NCI-H345 (cell line): Measurements from ENCODE around the gene UBE2G1.

Experiments used
- DNase-seq: peaks from one replicate; lab custom pipeline; 2025; lab: John Stamatoyannopoulos, UW

The UBE2G1 gene

DNA sequence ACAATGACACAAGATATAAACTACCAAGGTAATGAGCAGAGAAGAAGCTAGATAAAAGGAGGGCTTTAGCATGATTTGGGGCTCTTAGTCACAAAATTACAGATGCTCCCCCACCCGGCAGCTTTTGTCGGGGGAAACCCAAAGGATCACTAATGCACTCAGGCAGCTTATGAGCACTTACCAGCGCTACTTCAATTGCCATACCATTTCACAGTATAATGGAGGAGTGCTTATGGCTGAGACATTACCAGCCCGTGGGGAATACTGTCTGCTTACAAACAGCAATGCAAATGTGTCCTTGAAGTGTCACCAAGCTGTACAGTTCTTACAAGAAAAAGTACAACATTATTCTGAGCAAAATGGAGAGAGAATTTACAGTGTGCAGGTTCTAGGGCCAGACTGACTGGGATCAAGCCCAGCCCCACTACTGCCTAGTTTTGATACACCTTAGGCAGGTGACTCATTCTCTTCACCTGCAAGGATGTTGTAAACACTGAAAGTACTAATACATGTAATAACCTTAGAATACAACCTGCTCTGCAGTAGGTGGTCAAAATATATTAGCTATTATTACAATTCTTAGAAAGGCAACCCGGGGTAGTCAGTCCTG lies 119.0 kb downstream of the UBE2G1 start:
- DNase-seq, result peak; percentile 9

DNA sequence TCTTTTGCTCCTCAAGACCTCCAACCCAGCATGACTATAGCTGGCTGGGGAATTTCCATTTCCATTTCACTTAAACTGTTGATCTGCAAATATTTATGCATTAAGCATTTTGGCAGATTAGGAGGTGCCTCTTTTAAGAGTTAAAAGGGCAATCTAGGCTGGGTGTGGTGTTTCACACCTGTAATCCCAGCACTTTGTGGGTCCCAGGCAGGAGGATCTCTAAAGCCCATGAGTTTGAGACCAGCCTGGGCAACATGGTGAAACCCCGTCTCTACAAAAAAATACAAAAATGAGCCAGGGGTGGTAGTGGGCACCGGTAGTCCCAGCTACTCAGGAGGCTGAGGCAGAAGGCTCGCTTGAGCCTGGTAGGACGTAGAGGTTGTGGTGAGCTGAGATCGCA lies 119.8 kb downstream of the UBE2G1 start:
- DNase-seq, result no peak

DNA sequence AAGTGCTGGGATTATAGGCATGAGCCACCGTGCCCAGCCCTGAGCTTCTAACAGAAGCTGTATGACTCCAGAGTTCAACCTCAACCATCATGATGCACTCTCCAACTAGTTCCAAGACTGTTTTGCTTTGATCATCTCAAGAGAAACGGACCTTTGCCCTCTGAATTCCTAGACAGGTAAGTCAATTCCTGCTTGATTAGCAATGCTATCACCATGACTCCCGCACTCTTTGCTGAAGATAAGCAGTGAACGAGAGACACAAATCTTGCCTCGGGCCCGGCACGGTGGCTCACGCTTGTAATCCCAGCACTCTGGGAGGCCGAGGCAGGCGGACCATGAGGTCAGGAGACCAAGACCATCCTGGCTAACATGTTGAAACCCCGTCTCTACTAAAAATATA lies 124.9 kb downstream of the UBE2G1 start:
- no peak for DNase-seq

DNA sequence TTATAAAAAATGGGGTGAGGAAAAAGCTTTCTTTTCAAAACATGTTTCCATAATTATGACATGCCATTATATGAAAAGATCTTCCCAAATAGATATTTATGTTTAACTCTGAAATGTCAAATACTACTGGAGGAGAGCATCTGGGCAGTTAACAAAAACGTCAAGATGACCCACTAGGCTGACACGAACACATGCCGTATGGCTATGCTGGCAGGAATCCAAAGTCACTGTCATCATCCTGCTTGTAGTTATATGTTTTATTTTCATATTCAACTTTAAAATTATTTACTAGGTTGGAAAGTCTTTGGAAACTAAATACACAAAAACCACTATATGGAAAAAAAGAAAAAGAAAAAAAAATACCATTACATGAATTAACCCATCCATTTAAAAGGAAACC lies 130.0 kb downstream of the UBE2G1 start:
- no peak for DNase-seq

DNA sequence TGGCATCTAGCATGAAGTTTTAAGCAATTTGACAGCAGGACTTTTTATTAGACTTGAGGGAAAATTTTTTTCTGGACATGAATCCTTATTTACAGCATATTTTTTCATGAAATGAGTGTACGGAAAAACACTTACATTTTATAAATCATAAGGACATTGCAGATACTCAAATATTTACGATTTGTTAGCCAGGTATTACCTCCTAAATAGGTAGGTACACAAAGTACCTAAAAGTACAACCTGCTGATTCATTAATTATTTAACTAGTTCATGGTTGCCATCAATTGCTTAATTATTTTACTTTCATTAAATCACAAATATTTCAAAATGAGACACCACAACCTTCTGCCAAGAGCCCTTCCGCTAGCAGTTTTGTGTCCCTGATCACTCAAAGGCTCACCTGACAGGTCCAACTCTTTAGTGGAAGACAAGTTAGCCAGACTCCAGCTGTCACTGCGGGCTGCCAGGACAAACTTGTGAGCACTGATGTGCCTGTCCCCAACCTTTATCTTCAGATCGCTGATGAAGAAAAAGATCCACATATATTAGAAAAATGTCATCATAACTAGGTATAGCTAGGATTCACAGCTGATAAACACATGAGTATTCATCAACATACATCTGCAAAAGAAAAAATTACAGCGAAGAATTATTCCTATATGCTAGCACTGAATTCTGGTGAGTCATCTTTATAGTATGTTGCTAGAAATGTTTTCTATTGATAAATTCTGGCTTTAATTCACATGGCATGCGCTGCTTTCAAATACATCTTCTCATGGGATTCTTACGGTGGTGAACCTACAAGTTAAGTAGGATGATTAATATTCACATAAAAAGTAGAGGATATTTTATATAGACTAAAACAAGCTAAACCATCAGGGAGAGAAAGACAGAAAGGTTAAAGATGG lies 130.8 kb downstream of the UBE2G1 start:
- no peak for DNase-seq

DNA sequence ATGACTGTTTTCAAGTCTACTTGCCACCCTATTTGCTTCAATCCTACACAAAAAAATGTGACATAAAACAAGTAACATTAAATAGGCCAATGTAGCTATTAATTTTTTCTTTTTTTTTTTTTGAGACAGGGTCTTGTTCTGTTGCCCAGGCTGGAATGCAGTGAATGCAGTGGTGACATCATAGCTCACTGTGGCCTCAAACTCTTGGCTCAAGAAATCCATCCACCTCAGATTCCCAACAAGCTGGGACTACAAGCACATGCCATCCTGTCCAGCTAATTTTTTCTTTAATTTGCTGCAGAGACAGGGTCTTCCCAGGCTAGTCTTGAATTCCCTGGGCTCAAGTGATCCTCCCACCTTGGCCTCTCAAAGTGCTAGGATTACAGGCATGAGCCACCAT lies 132.1 kb downstream of the UBE2G1 start:
- no peak for DNase-seq

DNA sequence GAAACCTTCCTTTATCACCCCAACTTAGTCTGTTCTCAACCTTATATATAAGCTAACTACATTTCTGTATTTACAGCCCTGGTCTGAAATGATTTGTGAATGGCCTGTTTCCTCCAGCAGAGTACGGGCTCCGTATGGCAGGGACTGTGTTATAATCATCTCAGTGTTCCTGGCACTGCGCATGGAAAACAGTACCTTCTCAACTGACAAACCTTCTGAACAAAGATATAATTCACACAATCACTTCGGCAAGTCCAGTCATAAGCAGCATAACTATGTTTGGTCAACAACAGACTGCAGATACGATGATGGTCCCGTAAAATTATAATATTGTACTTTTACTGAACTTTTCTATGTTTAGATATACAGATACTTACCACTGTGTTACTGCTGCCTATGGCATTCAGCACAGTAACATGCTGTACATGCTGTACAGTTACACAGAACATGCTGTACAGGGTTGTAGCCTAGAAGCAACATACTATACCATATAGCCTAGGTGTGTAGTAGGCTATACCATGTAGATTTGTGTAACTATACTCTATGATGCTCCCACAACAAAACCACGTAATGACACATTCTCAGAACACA lies 132.7 kb downstream of the UBE2G1 start:
- DNase-seq, result no peak

DNA sequence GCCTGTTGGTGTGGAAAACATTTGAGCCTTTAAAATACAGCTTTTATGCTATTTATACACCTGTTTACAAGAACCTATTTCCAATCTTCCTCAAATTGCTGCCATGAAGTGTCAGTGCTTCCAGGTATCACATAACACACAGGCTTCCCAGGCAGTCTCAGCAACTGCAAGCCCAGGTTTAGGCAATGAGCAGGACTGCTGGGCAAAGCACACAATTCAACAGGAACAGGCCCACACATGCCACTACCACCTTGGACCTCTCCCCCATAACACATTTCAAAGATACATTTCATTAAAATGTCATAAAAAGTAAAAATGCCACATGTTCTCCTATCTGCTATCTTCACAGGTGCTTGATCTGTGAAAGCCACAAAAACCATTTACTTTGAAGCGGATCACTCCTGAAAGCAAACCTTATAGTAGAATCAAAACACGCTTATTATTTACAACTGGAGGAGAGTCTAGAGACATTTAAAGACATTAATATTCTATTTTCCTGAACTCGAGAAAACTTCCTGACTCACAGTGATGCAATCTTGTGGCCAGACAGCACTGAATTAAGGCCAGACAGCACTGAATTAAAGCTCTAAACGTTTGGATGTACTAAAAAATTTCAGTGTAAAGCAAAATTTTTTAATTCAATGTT lies 134.2 kb downstream of the UBE2G1 start:
- DNase-seq, result no peak

DNA sequence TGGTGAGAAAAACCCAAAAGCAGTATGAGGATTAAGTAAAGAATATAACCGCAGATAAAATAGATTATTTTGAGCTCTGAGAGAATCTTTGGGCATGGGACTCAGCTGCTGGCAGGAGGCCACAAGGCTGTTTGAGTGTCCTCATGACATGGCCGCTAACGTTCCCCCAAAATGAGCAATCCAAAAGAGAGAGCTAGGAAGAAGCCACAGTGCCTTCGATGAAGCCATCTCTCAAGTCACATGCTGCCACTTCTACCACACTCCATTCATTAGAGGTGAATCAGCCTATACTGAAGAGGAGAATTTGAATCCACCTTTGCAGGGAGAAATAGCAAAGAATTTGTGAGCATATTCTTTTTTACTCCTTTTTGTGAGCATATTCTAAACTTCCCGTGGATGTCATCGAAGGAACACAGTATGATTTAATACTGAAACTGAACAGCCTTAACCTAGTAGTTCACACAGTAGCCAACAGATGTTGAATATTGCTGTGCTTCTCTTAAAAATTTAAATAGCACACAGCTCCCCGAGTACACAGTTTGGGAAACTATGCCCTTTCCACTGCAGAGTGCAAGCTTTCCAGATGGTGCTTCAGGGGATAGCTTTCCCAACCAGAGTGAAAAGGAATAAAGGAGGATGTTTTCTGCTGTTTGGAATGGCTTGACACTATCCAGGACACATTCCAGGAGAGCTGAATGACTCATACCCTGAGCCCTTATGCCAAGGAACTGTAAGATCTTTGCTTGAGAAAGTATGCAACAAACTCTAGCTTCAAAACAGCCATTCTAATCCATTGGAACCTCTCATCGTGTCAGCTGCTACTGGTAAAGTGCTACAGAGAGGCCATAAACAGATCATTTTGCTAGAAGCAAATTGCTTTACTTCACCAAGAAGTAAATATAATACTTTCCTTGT lies 136.6 kb downstream of the UBE2G1 start:
- DNase-seq, result no peak

DNA sequence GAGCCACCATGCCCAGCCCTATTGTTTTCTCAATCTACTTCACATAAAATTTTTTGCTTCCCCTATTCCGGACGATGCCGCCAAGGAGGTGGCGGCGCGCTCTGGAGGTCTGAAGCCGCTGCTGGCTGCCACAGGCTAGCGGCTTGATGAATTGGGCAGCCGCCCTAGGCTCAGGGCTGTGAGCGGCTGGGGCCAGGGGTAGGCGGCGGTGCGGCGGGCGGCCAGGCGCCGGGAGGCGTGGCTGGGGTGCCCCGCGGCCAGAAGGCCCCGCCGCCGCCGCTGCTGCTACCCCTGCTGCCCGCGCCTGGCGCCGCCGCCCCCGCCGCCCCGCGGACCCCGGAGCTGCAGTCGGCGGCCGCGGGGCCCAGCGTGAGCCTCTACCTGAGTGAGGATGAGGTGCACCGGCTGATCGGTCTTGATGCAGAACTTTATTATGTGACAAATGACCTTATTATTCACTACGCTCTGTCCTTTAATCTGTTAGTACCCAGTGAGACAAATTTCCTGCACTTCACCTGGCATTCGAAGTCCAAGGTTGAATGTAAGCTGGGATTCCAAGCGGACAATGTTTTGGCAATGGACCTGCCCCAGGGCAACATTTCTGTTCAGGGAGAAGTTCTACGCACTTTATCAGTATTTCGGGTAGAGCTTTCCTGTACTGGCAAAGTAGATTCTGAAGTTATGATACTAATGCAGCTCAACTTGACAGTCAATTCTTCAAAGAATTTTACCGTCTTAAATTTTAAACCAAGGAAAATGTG lies 144.4 kb downstream of the UBE2G1 start:
- DNase-seq, result no peak

DNA sequence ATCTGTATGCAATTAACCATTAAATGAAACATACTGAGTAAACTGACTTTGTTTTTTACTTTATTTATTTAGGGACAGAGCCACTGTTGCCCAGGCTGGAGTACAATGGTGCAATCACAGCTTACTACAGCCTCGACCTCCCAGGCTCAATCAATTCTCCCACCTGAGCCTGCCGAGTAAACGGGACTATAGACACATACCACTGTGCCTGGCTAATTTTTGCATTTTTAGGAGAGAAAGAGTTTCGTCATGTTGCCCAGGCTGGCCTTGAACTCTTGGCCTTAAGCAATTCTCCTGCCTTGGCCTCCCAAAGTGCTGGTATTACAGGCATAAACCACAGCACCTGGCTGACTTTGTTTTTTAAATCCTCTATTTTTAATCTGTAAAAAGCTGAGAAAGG lies 145.3 kb downstream of the UBE2G1 start:
- DNase-seq, result no peak

DNA sequence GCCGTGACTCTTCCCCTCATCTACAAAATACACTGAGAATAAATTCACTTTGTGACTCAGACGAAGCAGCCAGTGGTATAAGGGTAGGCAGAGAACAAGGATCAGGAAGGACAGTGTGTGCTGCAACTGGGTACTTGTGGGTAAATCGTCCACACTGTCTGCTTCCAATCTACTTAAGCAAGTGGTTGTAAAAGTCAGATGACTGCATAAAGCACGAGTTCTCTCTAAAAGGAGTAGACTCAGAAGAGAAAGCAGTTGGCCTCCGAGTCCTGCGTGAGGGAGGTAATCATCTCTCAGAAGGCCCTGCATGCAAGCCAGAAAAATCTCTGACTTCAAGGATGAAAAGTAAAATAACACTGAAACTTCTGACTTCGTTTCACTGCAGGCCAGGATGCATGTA lies 145.8 kb downstream of the UBE2G1 start:
- no peak for DNase-seq
